Neural progenitor cell (in vitro differentiated cells): ENCODE measurements around the gene ZNF763. TPM values are rescaled to one million over a fixed set of nuclear protein-coding genes. Genes with fewer than 3 reads are reported as not detected.

Source experiments
- DNase-seq: peaks from one replicate; pipeline ENCODE4 v3.0.0-alpha.2; 2016; ENCODE audit warnings: low spot score
- H2AFZ ChIP-seq: fragments of 200-600 bp; sonication (generic); replicated peaks from 2 replicates; pipeline ENCODE4 v1.6.1; 2016; ENCODE audit warnings: antibody characterized with exemption
- H3F3A ChIP-seq: fragments of 200-600 bp; sonication (generic); 2 replicates; pipeline ENCODE4 v1.6.1; 2016; ENCODE audit warnings: antibody characterized with exemption, low read depth
- H3K27ac ChIP-seq: fragments of 200-600 bp; sonication (generic); 2 replicates; pipeline ENCODE4 v1.5.1; 2016; ENCODE audit warnings: mild to moderate bottlenecking
- H3K27me3 ChIP-seq: fragments of 200-600 bp; sonication (generic); 2 replicates; pipeline ENCODE4 v1.6.1; 2016; ENCODE audit warnings: mild to moderate bottlenecking, moderate library complexity
- H3K36me3 ChIP-seq: fragments of 200-600 bp; sonication (generic); 2 replicates; pipeline ENCODE4 v1.5.1; 2016
- H3K4me1 ChIP-seq: fragments of 200-600 bp; sonication (generic); 2 replicates; pipeline ENCODE4 v1.6.1; 2016; ENCODE audit warnings: mixed run types
- H3K4me2 ChIP-seq: fragments of 200-600 bp; sonication (generic); 2 replicates; pipeline ENCODE4 v1.6.1; 2016
- H3K4me3 ChIP-seq: fragments of 200-600 bp; sonication (generic); 2 replicates; pipeline ENCODE4 v1.5.1; 2016
- H3K79me2 ChIP-seq: fragments of 200-600 bp; sonication (generic); 2 replicates; pipeline ENCODE4 v1.6.1; 2016; ENCODE audit warnings: low read depth
- H3K9ac ChIP-seq: fragments of 200-600 bp; sonication (generic); 2 replicates; pipeline ENCODE4 v1.6.1; 2016
- H3K9me3 ChIP-seq: fragments of 200-600 bp; sonication (generic); 2 replicates; pipeline ENCODE4 v1.5.1; 2016; ENCODE audit warnings: low read depth
- H4K20me1 ChIP-seq: fragments of 200-600 bp; sonication (generic); 2 replicates; pipeline ENCODE4 v1.6.1; 2016; ENCODE audit warnings: low read depth
- H3K27ac Mint-ChIP-seq: 3 replicates; pipeline ENCODE4 v1.8.0; 2021; ENCODE audit warnings: mixed read lengths
- H3K27me3 Mint-ChIP-seq: 2 replicates; pipeline ENCODE4 v1.8.0; 2022; ENCODE audit warnings: low read depth, mild to moderate bottlenecking, inconsistent platforms, moderate library complexity, mixed read lengths; ENCODE audit not compliant: insufficient read depth
- H3K36me3 Mint-ChIP-seq: 3 replicates; pipeline ENCODE4 v1.8.0; 2021; ENCODE audit warnings: mixed read lengths
- H3K4me1 Mint-ChIP-seq: 3 replicates; pipeline ENCODE4 v1.8.0; 2021; ENCODE audit warnings: mixed read lengths
- H3K4me3 Mint-ChIP-seq: 3 replicates; pipeline ENCODE4 v1.8.0; 2021; ENCODE audit warnings: mild to moderate bottlenecking, moderate library complexity, mixed read lengths
- H3K9me3 Mint-ChIP-seq: 3 replicates; pipeline ENCODE4 v1.8.0; 2020; ENCODE audit warnings: mixed read lengths
- CTCF ChIP-seq: fragments of 200-600 bp; sonication (generic); IDR thresholded peaks from 2 replicates; pipeline ENCODE4 v1.5.1; 2017; ENCODE audit warnings: antibody characterized with exemption, mild to moderate bottlenecking
- EZH2 ChIP-seq: fragments of 200-600 bp; sonication (generic); IDR thresholded peaks from 2 replicates; pipeline ENCODE4 v1.6.1; 2017; ENCODE audit warnings: antibody characterized with exemption, mild to moderate bottlenecking, moderate library complexity
- EZH2phosphoT487 ChIP-seq: fragments of 200-600 bp; sonication (generic); IDR thresholded peaks from 2 replicates; pipeline ENCODE4 v1.6.1; 2017; ENCODE audit warnings: antibody characterized with exemption
- total RNA-seq: library from RNA; depleted of rRNA; stranded (reverse); fragments of >200 nt; gene quantifications from 2 replicates; pipeline ENCODE4 v1.2.3, GENCODE V29; 2015; ENCODE audit warnings: low replicate concordance

ZNF763 gene
- total RNA-seq, 1 donor from 2014 or later, result 17.7 TPM

GRCh38 chr19:11963566-11964355, 1.1 kb upstream of the ZNF763 start:
- no peaks in the 10 kb centered on the region for H3K36me3 ChIP-seq
- peak; percentile 92 for DNase-seq
- H3K9me3 ChIP-seq, result no peaks in the 10 kb centered on the region
- TF ChIP-seq EZH2 (no peak), CTCF (peak; percentile 95)
- peaks cover 5% of the 10 kb centered on the region for H3K4me1 ChIP-seq
- Mint-ChIP-seq H3K27me3 (peaks cover 2% of the 10 kb centered on the region), H3K4me3 (peak overlapping the region; percentile 92), H3K36me3 (peaks cover 18% of the 10 kb centered on the region), H3K9me3 (peaks cover 39% of the 10 kb centered on the region), H3K4me1 (peaks cover 15% of the 10 kb centered on the region), H3K27ac (peak overlapping the region; percentile 92)
- H3F3A ChIP-seq, result peaks cover 18% of the 10 kb centered on the region
- peak overlapping the region; percentile 77 for H3K4me2 ChIP-seq
- peaks cover 8% of the 10 kb centered on the region for H3K27me3 ChIP-seq
- no peaks in the 10 kb centered on the region for H3K79me2 ChIP-seq
- peak overlapping the region; percentile 52 for H2AFZ ChIP-seq
- no peak overlapping the region for H3K27ac ChIP-seq
- H3K9ac ChIP-seq, result no peak overlapping the region
- H4K20me1 ChIP-seq, result no peaks in the 10 kb centered on the region
- peak overlapping the region; percentile 77 for H3K4me3 ChIP-seq

- Histone ChIP-seq H4K20me1 (no peaks in the 10 kb centered on the region), H3K36me3 (no peaks in the 10 kb centered on the region), H3K27me3 (peaks cover 8% of the 10 kb centered on the region), H3K9me3 (no peaks in the 10 kb centered on the region), H2AFZ (peak overlapping the region; percentile 31), H3K4me1 (peaks cover 5% of the 10 kb centered on the region), H3K4me3 (peak overlapping the region; percentile 77), H3K9ac (no peak overlapping the region), H3K79me2 (no peaks in the 10 kb centered on the region), H3K4me2 (peak overlapping the region; percentile 77), H3F3A (peaks cover 18% of the 10 kb centered on the region), H3K27ac (no peak overlapping the region)
- H3K4me3 Mint-ChIP-seq, result peak overlapping the region; percentile 92
- peaks cover 37% of the 10 kb centered on the region for H3K9me3 Mint-ChIP-seq
- H3K27me3 Mint-ChIP-seq, result peaks cover 2% of the 10 kb centered on the region
- H3K36me3 Mint-ChIP-seq, result peaks cover 18% of the 10 kb centered on the region
- DNase-seq, result no peak
- TF ChIP-seq EZH2phosphoT487 (no peak), CTCF (peak; percentile 18)
- H3K27ac Mint-ChIP-seq, result peak overlapping the region; percentile 92
- peaks cover 15% of the 10 kb centered on the region for H3K4me1 Mint-ChIP-seq
Observed at GRCh38 chr19:11964496-11964857, 363 bp upstream of the ZNF763 start.

- H3F3A ChIP-seq, result peaks cover 7% of the 10 kb centered on the region
- peaks cover 4% of the 10 kb centered on the region for H3K4me1 Mint-ChIP-seq
- peaks cover 8% of the 10 kb centered on the region for H3K27me3 ChIP-seq
- no peak overlapping the region for H3K4me3 Mint-ChIP-seq
- peaks cover 56% of the 10 kb centered on the region for H3K9me3 Mint-ChIP-seq
- H3K36me3 Mint-ChIP-seq, result peaks cover 20% of the 10 kb centered on the region
- no peaks in the 10 kb centered on the region for H4K20me1 ChIP-seq
- no peak overlapping the region for H3K27ac Mint-ChIP-seq
- H3K36me3 ChIP-seq, result no peaks in the 10 kb centered on the region
- no peaks in the 10 kb centered on the region for H3K79me2 ChIP-seq
- DNase-seq, result no peak
- H3K4me3 ChIP-seq, result no peak overlapping the region
- H3K9me3 ChIP-seq, result peaks cover 5% of the 10 kb centered on the region
- H3K27ac ChIP-seq, result no peak overlapping the region
- H3K9ac ChIP-seq, result no peak overlapping the region
- no peak overlapping the region for H3K4me2 ChIP-seq
- TF ChIP-seq EZH2, result no peak
- no peak for TF ChIP-seq EZH2phosphoT487
- TF ChIP-seq CTCF, result no peak
- no peaks in the 10 kb centered on the region for H3K27me3 Mint-ChIP-seq
- H2AFZ ChIP-seq, result no peak overlapping the region
- no peaks in the 10 kb centered on the region for H3K4me1 ChIP-seq
Observed at GRCh38 chr19:11970174-11970573, 5.3 kb downstream of the ZNF763 start.
